Adrenal gland (tissue), 12 donors: ENCODE data around the gene FXR2. TPM values are rescaled to one million over a fixed set of nuclear protein-coding genes. Genes with fewer than 3 reads are reported as not detected.

Experiments used
- DNase-seq, 7 donors: peaks; one replicate each; pipeline ENCODE4 v3.0.0-alpha.2; 2019 to 2020
- H3K27ac ChIP-seq, 5 donors: fragments of 200-600 bp; sonication (generic) in 4 of 5; 1 replicate in 3 of 5; 2 replicates in 2 of 5; pipeline versions ENCODE4 v1.5.1 to v1.8.0; 2016 to 2020; ENCODE audit warnings: mild to moderate bottlenecking in 1 of 5
- H3K27me3 ChIP-seq: fragments of 200-600 bp; 2 replicates; pipeline ENCODE4 v1.8.0; 2021
- H3K36me3 ChIP-seq, 2 donors: fragments of 200-600 bp; replicated peaks in 1 of 2; 1 replicate in 1 of 2; 2 replicates in 1 of 2; pipeline versions ENCODE4 v1.5.1 to v1.8.0; 2018 to 2022
- H3K4me1 ChIP-seq, 2 donors: fragments of 200-600 bp; replicated peaks in 1 of 2; 1 replicate in 1 of 2; 2 replicates in 1 of 2; pipeline versions ENCODE4 v1.5.1 to v1.8.0; 2018 to 2021
- H3K4me3 ChIP-seq, 4 donors: fragments of 200-600 bp; sonication (generic) in 3 of 4; one replicate each; pipeline ENCODE4 v1.5.1; 2016 to 2018
- H3K9me3 ChIP-seq, 3 donors: fragments of 200-600 bp; sonication (generic) in 1 of 3; replicated peaks in 1 of 3; 1 replicate in 2 of 3; 2 replicates in 1 of 3; pipeline versions ENCODE4 v1.5.1 to v1.8.0; 2016 to 2021
- POLR2A ChIP-seq, 2 donors: fragments of 450-650 bp; IDR thresholded peaks; one replicate each; pipeline ENCODE4 v1.6.1; 2017; ENCODE audit warnings: antibody characterized with exemption in 2 of 2, mild to moderate bottlenecking in 2 of 2, moderate library complexity in 1 of 2
- WGBS, 4 donors: extraction: QIAGEN DNeasy Blood & Tissue Kit in 2 of 4; methylation state at CpG; one replicate each; pipeline versions ENCODE4 v1.1.5 to v1.1.7; 2013 to 2017; 5-methylcytosine and 5-hydroxymethylcytosine counted together
- intact Hi-C, 2 donors: fragments of 100-400 bp; cut with DNase I; formaldehyde crosslinking; loops; one replicate each; pipeline versions ENCODE4 v1.14.1 to v1.15.0; 2022 to 2023
- polyA plus RNA-seq, 3 donors: library from polyadenylated mRNA; stranded (reverse); fragments of 200-250 nt in 2 of 3; fragments of 350-450 nt in 1 of 3; fragmentation: Illumina TruSeq in 1 of 3; extraction: RNeasy Lipid Tissue Mini Kit (QIAGEN cat#74804) in 1 of 3; gene quantifications; one replicate each; pipeline ENCODE4 v1.2.3, GENCODE V29; 2013 to 2014
- total RNA-seq, 9 donors: library from RNA; depleted of rRNA in 4 of 9; stranded (reverse); fragments of >200 nt in 4 of 9; fragments of 120-200 nt in 1 of 9; fragmentation: NEBNext Ultra II Directional in 1 of 9; extraction: Animal tissue kit (Norgen Biotek cat#: 25700) in 1 of 9; gene quantifications; one replicate each; pipeline versions ENCODE4 v1.1.0 to v1.2.4, GENCODE V29; 2013 to 2023
- TF ChIP-seq, protein P1 (sequence below), 6 experiments: fragments of 450-650 bp in 4 of 6; fragments of 200-600 bp in 2 of 6; sonication (generic) in 1 of 6; IDR thresholded peaks; 1 replicate in 5 of 6; 2 replicates in 1 of 6; pipeline versions ENCODE4 v1.5.1 to v1.8.0; 2016 to 2021; ENCODE audit warnings: antibody characterized with exemption in 6 of 6, mild to moderate bottlenecking in 2 of 6, moderate library complexity in 1 of 6
- donor health status: healthy with polysubstance abuse.
- donor health status: Bipolar disorder and iron deficiency.
- donor health status: DM: yes; HTN: yes; CAD: no.
- donor health status: DM: no; HTN: no; CAD: no.
- donor health status: DM: no; HTN: no; CAD: no.
- donor health status: DM: yes; HTN: yes; CAD: no.

Gene FXR2
- total and polyA plus RNA-seq, 12 donors = 35.6 to 73.1 (median 43.9) TPM

DNA sequence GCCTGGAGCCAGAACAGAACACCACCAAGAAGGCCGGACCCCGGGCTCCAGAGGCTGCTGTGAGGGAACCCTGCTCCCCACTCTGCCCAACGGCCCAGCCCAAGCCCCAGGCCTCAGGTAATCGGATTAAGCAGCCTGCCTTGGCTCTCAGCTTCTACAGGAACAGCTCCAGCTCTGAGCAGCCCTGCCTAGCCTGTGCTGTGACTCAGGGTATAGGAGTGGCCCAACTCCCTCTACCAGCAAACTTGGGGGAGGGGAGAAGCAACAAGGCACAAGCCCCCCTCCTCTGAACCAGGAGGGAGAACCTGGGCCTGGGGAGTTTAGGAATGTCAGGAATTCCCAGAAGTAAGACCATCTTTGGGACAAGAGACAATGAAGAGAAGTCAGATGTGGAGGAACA lies 24.0 kb downstream of the FXR2 start:
- Histone ChIP-seq H3K36me3 (peaks cover 0 to 72% of the 10 kb centered on the region in 2 donors), H3K4me3 (no peak overlapping the region), H3K4me1 (peaks cover 0 to 10% of the 10 kb centered on the region in 2 donors), H3K27ac (peak overlapping the region in 2 of 5 donors; percentile 15 to 30), H3K27me3 (no peaks in the 10 kb centered on the region), H3K9me3 (no peaks in the 10 kb centered on the region)
- no peak for TF ChIP-seq POLR2A (IDR thresholded peaks at IDR 0.05)
- TF ChIP-seq, protein P1, sequence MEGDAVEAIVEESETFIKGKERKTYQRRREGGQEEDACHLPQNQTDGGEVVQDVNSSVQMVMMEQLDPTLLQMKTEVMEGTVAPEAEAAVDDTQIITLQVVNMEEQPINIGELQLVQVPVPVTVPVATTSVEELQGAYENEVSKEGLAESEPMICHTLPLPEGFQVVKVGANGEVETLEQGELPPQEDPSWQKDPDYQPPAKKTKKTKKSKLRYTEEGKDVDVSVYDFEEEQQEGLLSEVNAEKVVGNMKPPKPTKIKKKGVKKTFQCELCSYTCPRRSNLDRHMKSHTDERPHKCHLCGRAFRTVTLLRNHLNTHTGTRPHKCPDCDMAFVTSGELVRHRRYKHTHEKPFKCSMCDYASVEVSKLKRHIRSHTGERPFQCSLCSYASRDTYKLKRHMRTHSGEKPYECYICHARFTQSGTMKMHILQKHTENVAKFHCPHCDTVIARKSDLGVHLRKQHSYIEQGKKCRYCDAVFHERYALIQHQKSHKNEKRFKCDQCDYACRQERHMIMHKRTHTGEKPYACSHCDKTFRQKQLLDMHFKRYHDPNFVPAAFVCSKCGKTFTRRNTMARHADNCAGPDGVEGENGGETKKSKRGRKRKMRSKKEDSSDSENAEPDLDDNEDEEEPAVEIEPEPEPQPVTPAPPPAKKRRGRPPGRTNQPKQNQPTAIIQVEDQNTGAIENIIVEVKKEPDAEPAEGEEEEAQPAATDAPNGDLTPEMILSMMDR (IDR thresholded peaks at IDR 0.05) = no peak
- intact Hi-C loops = no loop called here
- DNase-seq = peak in 5 of 7 donors; percentile 48 to 80 (median 53)
- 62 to 74% methylated on average over 4 of the region's 4 CpGs; no CpG with 5 or more reads in 2 of the 4 donors for WGBS, 4 donors

DNA sequence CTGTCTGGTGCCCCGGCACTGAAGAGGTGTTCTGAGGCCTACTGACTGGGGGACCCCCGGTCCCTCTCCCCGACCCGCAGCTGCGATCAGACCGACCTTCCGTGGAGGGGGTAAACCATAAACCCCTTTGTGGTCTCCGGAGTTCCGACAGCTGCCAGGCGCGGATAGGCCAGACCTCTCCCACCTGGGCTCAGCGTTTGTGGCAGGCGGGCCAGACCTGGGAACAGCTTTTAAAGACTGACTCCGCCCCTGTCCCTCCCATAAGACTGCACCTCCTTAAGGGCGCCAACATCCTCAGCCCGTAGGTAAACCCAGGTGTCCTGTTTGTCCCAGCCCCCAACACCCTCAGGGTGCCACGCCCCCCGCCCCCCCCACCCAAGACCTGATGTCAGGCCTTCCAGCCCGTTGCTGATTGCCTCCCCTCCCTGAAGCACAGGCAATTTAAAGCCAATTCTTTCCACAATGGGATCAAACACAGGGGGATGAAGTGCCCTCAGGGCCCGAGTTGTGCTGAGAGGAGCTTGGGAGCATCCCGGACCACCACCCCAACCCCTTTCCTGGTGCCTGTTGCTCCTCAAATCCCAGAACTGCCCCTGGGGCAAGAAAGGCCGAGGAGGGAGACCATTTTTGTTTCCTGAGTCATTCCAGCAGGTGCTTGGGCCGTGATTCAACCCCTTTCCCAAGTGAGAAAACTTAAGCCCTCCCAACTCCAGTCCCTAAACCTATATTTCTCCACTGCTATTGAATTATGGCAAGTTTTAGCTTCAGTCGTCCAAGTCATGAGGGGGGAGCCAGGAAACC lies 24.6 kb downstream of the FXR2 start, which contains the start of gene SOX15:
SOX15 (minus strand) TSS at position 204 of the 801 bp plus-strand sequence. CDS start 418 bp downstream, outside the sequence.
- WGBS, 4 donors = 59 to 72% (median 67%) methylated on average over 15 to 24 of the region's 24 CpGs
- no peak for DNase-seq
- Histone ChIP-seq H3K27ac (peak within 1 kb of the TSS in 2 of 5 donors; percentile 42 to 46), H3K4me1 (peaks cover under 1 to 14% of the 10 kb centered on the region in 2 donors), H3K9me3 (no peaks in the 10 kb centered on the region), H3K4me3 (peak within 1 kb of the TSS in 1 of 4 donors; percentile 12), H3K36me3 (peaks cover 0 to 66% of the 10 kb centered on the region in 2 donors), H3K27me3 (no peaks in the 10 kb centered on the region)
- TF ChIP-seq, protein P1 (IDR thresholded peaks at IDR 0.05) = no peak
- no peak for TF ChIP-seq POLR2A (IDR thresholded peaks at IDR 0.05)
- intact Hi-C loops = no loop called here

- peaks cover 0 to 58% of the 10 kb centered on the region in 2 donors for H3K36me3 ChIP-seq
- no peaks in the 10 kb centered on the region for H3K27me3 ChIP-seq
- H3K9me3 ChIP-seq = no peaks in the 10 kb centered on the region
- intact Hi-C loops = no loop called here
- H3K27ac ChIP-seq = peak overlapping the region in 2 of 5 donors; percentile 42 to 46
- H3K4me3 ChIP-seq = peak overlapping the region in 1 of 4 donors; percentile 12
- TF ChIP-seq POLR2A (IDR thresholded peaks at IDR 0.05) = no peak
- TF ChIP-seq, protein P1 (IDR thresholded peaks at IDR 0.05) = peak; percentile 77 to 90 (median 84)
- peaks cover 8 to 21% of the 10 kb centered on the region in 2 donors for H3K4me1 ChIP-seq
- peak; percentile 81 to 94 (median 86) for DNase-seq
- WGBS, 4 donors = 10 to 100% (median 17%) methylated on average over 1 to 56 of the region's 56 CpGs
Observed at GRCh38 chr17:7589204-7589868, 25.4 kb downstream of the FXR2 start.

DNA sequence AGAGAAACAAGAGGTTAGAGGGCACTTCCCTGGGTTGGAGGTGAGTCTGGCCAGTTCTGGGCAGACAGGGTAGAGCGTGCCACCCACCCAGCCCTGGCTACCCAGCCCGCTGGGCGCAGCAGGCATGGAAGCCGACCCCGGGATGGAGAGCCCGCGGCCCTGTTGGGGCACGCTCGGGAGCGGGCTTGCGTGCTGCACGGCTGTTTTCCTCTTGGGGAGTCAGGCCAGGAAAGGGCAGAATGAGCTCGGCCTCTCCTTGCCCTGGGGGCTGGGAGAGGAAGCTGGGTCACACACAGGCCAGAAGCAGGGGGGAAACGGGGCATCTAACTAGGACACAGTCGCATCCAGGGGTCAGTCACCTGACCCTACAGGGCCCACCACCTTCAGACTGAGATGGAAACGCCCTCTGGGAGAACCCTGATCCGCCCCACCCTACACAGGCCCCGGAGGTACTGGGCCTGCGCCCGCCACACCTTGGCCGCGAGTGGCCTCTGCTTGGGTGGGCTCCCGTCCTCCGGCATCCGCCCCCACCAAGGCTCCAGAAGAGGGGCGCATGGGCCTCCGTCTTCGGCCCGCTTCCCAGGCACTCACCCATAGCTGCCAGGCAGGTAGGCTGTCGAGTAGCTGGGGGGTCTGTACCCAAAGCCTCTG lies 26.0 kb downstream of the FXR2 start:
- Histone ChIP-seq H3K4me3 (peak overlapping the region in 1 of 4 donors; percentile 12), H3K27ac (peak overlapping the region in 2 of 5 donors; percentile 42 to 46), H3K9me3 (no peaks in the 10 kb centered on the region), H3K4me1 (peaks cover 8 to 22% of the 10 kb centered on the region in 2 donors), H3K36me3 (peaks cover 0 to 52% of the 10 kb centered on the region in 2 donors), H3K27me3 (no peaks in the 10 kb centered on the region)
- WGBS, 4 donors = 61 to 85% (median 66%) methylated on average over 6 to 30 of the region's 30 CpGs
- intact Hi-C loops = no loop called here
- no peak for TF ChIP-seq POLR2A (IDR thresholded peaks at IDR 0.05)
- TF ChIP-seq, protein P1 (IDR thresholded peaks at IDR 0.05) = no peak
- no peak for DNase-seq
